Common myeloid progenitor, CD34-positive (primary cell): ENCODE data around the gene ARHGAP26.
A peak's percentile ranks its signal among the peaks of the same experiment; 100 is the strongest.

Experiments used
- CTCF ChIA-PET: fragments of 350-600 bp; sonication (Branson Sonifier 250); formaldehyde crosslinking; loops from one replicate; lab custom pipeline; 2021; ENCODE audit warnings: antibody characterized with exemption; lab: Charles Lee
- POLR2A ChIA-PET: fragments of 350-600 bp; sonication (Branson Sonifier 250); formaldehyde crosslinking; loops from one replicate; lab custom pipeline; 2021; ENCODE audit warnings: antibody characterized with exemption; lab: Charles Lee
- DNase-seq, 3 donors: peaks; one replicate each; pipeline versions ENCODE4 v3.0.0 to v3.0.0-alpha.2; 2013
- H3K27ac ChIP-seq, 2 experiments: 1 replicate in 1 of 2; 2 replicates in 1 of 2; pipeline ENCODE4 v1.7.0; 2013; ENCODE audit warnings: inconsistent platforms in 2 of 2, low read length in 2 of 2, mild to moderate bottlenecking in 2 of 2, low read depth in 1 of 2, moderate library complexity in 1 of 2; ENCODE audit not compliant: severe bottlenecking in 2 of 2, insufficient read depth in 1 of 2, poor library complexity in 1 of 2
- H3K27me3 ChIP-seq, 5 experiments: replicated peaks in 2 of 5; 1 replicate in 3 of 5; 2 replicates in 2 of 5; pipeline versions ENCODE4 v1.6.1 to v1.7.0; 2013; ENCODE audit warnings: low read length in 4 of 5, mild to moderate bottlenecking in 2 of 5, moderate library complexity in 2 of 5, inconsistent platforms in 1 of 5; ENCODE audit not compliant: insufficient read depth in 5 of 5, control insufficient read depth in 4 of 5
- H3K36me3 ChIP-seq, 4 experiments: 1 replicate in 2 of 4; 2 replicates in 2 of 4; pipeline versions ENCODE4 v1.6.1 to v1.7.0; 2013; ENCODE audit warnings: low read length in 3 of 4, control low read depth in 1 of 4, mild to moderate bottlenecking in 1 of 4; ENCODE audit not compliant: control insufficient read depth in 4 of 4, insufficient read depth in 4 of 4
- H3K4me1 ChIP-seq, 4 experiments: 1 replicate in 3 of 4; 2 replicates in 1 of 4; pipeline versions ENCODE4 v1.6.1 to v1.7.1; 2013; ENCODE audit warnings: low read length in 3 of 4, mild to moderate bottlenecking in 3 of 4, control low read depth in 1 of 4, inconsistent platforms in 1 of 4, moderate library complexity in 1 of 4; ENCODE audit not compliant: control insufficient read depth in 4 of 4, insufficient read depth in 4 of 4; ENCODE audit errors: control extremely low read depth in 1 of 4
- H3K4me3 ChIP-seq, 7 experiments: 1 replicate in 4 of 7; 2 replicates in 3 of 7; pipeline versions ENCODE4 v1.5.1 to v1.7.0; 2013; ENCODE audit warnings: mild to moderate bottlenecking in 7 of 7, low read length in 6 of 7, moderate library complexity in 6 of 7, inconsistent platforms in 2 of 7, low read depth in 2 of 7, control low read depth in 1 of 7; ENCODE audit not compliant: insufficient read depth in 4 of 7, control insufficient read depth in 1 of 7; ENCODE audit errors: extremely low read depth in 1 of 7
- H3K9me3 ChIP-seq, 5 experiments: 1 replicate in 4 of 5; 2 replicates in 1 of 5; pipeline versions ENCODE4 v1.6.1 to v1.7.1; 2013; ENCODE audit warnings: low read length in 4 of 5, mild to moderate bottlenecking in 2 of 5, inconsistent platforms in 1 of 5, low read depth in 1 of 5, moderate library complexity in 1 of 5; ENCODE audit not compliant: control insufficient read depth in 4 of 5, insufficient read depth in 2 of 5; ENCODE audit errors: control extremely low read depth in 1 of 5
- WGBS: methylation state at CpG from one replicate; pipeline ENCODE4 v1.1.5; 2013; ENCODE audit not compliant: insufficient coverage; 5-methylcytosine and 5-hydroxymethylcytosine counted together

ARHGAP26 gene

DNA sequence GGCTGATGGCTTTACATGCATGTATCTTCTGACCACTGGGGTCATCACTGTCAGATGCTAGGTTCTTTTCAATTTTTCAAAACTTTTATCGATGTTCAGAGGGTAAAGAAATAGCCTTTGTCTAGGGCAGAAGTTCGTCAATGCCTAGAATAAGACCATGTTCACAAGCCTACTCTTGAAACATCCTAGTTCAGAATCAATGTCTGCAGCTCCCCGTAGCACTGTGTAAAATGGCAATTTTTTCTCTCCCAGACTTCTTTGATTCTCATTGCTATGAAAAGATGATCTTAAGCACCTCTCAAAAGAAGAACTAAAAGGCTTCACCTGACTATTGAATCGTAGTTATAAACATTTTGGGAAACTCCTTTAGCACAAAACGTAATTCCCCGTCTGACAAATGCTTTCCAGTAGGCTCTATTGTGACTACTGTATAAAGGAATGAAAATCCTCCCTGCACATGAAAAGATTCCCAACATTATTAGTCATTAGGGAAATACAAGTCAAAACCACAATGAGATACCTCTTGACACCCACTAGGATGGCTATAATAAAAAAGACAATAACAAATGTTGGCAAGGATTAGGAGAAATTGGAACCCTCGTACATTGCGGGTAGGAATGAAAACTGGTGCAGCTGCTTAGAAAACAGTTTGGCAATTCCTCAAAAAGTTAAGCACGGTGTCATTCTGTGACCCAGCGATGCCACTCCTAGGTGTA is 263.5 kb downstream of the ARHGAP26 start:
- CTCF ChIA-PET = no interaction called here
- no peaks in the 10 kb centered on the region for H3K27me3 ChIP-seq
- H3K9me3 ChIP-seq = no peaks in the 10 kb centered on the region
- peaks cover 4 to 16% (median 8%) of the 10 kb centered on the region in 4 experiments for H3K4me1 ChIP-seq
- WGBS = 88% methylated on average over 10 of the region's 10 CpGs
- H3K36me3 ChIP-seq = no peaks in the 10 kb centered on the region
- H3K4me3 ChIP-seq = no peak overlapping the region
- DNase-seq = no peak
- no peak overlapping the region for H3K27ac ChIP-seq
- POLR2A ChIA-PET = no interaction called here

DNA sequence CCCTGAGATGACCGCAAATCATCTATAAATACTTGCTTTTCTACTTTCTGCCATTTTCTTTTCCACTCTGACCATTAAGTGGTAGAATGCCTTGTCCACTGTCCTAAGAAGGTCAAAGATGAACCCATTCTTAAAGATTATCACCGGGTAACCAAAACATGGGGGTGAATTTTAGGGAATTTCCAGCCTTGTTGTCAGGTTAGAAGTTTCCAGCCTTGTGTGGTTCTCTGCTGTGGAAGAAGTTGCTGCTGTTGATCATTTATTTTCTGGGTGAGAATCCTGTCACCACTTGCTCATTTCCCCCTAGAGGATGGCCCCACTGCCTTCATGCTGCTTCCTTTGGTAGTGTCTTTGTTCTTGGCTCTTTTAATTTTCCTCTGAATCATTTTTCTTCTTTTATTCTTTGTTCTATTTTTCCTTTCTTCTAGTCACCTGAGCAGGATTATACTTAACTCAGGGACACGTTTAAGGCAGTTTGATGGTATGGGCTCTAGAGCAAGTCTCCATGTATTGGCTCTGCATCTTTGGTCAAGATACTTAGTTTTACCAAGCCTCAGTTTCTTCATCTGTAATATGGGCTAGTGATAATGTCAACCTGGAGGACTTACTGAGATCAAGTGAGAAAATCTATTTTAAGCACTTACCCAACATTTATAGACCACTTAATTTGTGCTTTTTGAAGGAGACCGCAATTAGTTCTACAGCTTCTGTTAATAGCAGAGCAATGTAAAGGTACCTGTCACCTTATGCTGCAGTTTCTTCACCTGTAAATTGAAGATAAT is 266.2 kb downstream of the ARHGAP26 start:
- WGBS = 100% methylated on average over 1 of the region's 4 CpGs
- POLR2A ChIA-PET = no interaction called here
- no peaks in the 10 kb centered on the region for H3K27me3 ChIP-seq
- no peaks in the 10 kb centered on the region for H3K9me3 ChIP-seq
- CTCF ChIA-PET = no interaction called here
- no peaks in the 10 kb centered on the region for H3K36me3 ChIP-seq
- H3K4me3 ChIP-seq = no peak overlapping the region
- DNase-seq = no peak
- no peak overlapping the region for H3K27ac ChIP-seq
- peaks cover 0 to 3% (median 0%) of the 10 kb centered on the region in 4 experiments for H3K4me1 ChIP-seq

DNA sequence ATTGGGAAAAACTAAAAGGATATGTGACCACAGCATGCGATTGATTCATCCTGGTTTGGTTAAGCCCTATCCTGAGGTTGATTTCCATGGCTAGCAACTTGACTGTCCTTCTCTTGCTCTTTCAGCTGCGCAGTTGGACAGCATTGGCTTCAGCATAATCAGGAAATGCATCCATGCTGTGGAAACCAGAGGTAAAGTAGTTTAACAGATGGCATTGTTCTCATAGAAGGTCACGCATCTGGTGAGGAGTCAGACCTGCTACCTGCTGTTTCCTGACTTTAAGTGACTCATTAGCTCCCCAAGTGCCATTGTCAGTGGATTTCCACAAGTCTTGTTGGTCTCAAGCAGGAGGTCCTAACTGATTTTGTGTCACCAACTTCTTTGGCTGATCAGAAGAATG is 266.9 kb downstream of the ARHGAP26 start:
- CTCF ChIA-PET = no interaction called here
- DNase-seq = peak in 2 of 3 donors; percentile 55 to 78
- POLR2A ChIA-PET = no interaction called here
- Histone ChIP-seq H3K27ac (no peak overlapping the region), H3K27me3 (no peaks in the 10 kb centered on the region), H3K9me3 (no peaks in the 10 kb centered on the region), H3K36me3 (peaks cover 0 to 6% (median 4%) of the 10 kb centered on the region in 4 experiments), H3K4me1 (peaks cover 0 to 3% (median 0%) of the 10 kb centered on the region in 4 experiments), H3K4me3 (no peak overlapping the region)
- 100% methylated on average over 3 of the region's 3 CpGs for WGBS

DNA sequence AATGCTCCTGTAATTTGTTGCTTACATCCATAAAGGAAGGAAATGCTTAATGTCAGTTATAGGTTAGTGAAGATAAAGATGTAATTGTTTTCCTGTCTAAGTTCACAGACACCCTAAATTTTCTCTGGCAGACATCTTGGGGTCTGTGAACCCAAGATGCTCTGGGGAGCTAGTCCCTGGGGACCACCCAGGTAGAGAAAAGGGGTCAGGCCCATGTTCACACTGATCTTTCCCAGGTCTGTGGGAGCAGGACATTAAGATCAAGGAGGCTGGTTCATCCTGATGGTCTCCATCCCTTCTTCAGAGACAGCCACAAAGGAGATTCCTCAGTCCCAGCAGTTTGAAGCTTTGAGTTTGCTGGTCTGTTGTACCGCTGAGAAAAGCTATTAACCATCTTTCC is 267.5 kb downstream of the ARHGAP26 start:
- no peak for DNase-seq
- POLR2A ChIA-PET = no interaction called here
- H3K27me3 ChIP-seq = no peaks in the 10 kb centered on the region

DNA sequence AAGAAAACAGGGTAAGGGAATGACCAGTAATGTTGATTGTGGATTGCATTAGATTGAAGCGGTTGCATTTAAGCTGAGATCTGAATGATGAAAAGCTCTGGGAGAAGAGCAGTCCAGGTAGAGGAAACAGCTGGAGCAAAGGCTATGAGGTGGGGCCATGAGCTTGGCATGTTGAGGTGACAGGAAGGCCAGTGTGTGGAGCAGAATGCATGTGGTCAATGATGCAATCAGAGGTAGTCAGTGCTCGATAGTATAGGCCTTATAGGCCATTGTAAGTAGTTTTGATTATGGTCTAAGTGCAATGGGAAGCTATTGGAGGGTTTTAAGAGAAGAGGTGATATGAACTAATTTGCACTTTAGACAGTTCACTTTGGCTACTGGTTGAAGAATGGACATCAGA is 270.4 kb downstream of the ARHGAP26 start:
- H3K4me1 ChIP-seq = peaks cover 0 to 3% (median 0%) of the 10 kb centered on the region in 4 experiments
- ChIA-PET CTCF (interaction anchor here (1.4 kb wide), 1 partner anchor 119 kb away, joined by 3 read pairs; no protein-coding TSS in a partner anchor), POLR2A (interaction anchor here (1.2 kb wide), 1 partner anchor 34 kb away, joined by 8 read pairs; no protein-coding TSS in a partner anchor)
- no peak overlapping the region for H3K4me3 ChIP-seq
- WGBS = 100% methylated on average over 2 of the region's 2 CpGs
- no peaks in the 10 kb centered on the region for H3K9me3 ChIP-seq
- H3K27me3 ChIP-seq = no peaks in the 10 kb centered on the region
- no peak overlapping the region for H3K27ac ChIP-seq
- H3K36me3 ChIP-seq = peaks cover 0 to 12% (median 8%) of the 10 kb centered on the region in 4 experiments
- no peak for DNase-seq

More for the DNA sequence above, 267.5 kb downstream of the ARHGAP26 start:
- no CpG with 5 or more reads among the region's 1 CpG for WGBS
- Histone ChIP-seq H3K36me3 (peaks cover 0 to 12% (median 4%) of the 10 kb centered on the region in 4 experiments), H3K27ac (no peak overlapping the region), H3K9me3 (no peaks in the 10 kb centered on the region), H3K4me1 (peaks cover 0 to 3% (median 0%) of the 10 kb centered on the region in 4 experiments), H3K4me3 (no peak overlapping the region)
- CTCF ChIA-PET = interaction anchor here (1.1 kb wide), 1 partner anchor 12 kb away, joined by 3 read pairs; no protein-coding TSS in a partner anchor

DNA sequence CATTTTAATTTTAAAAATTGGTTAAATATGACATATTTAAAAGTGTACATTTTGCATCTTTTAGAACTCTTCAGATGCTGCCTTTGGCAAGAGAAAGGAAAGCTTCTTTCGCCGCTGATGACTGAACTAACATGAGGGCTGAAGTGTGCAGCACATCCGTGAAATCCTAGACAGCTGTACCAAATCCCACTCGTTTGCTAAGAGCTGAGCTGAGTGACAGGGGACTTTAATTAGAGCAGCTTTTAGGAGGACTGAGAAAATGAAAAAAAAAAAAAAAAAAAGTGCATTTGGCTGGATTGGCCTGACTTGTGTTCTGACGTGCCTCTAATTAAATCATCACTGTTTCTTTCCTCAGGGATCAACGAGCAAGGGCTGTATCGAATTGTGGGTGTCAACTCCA is 271.3 kb downstream of the ARHGAP26 start:
- peaks cover 0 to 12% (median 8%) of the 10 kb centered on the region in 4 experiments for H3K36me3 ChIP-seq
- no peak overlapping the region for H3K27ac ChIP-seq
- H3K4me3 ChIP-seq = no peak overlapping the region
- H3K27me3 ChIP-seq = no peaks in the 10 kb centered on the region
- ChIA-PET CTCF (no interaction called here), POLR2A (interaction anchor here (0.6 to 1.2 kb wide), 2 partner anchors 33 to 78 kb away, joined by 3 to 8 read pairs; no protein-coding TSS in a partner anchor)
- no peaks in the 10 kb centered on the region for H3K9me3 ChIP-seq
- peaks cover 0 to 3% (median 0%) of the 10 kb centered on the region in 4 experiments for H3K4me1 ChIP-seq
- DNase-seq = no peak
- 96% methylated on average over 7 of the region's 7 CpGs for WGBS
